HepG2 (cell line): ENCODE measurements around the gene PPA1. TPM values are rescaled to one million over a fixed set of nuclear protein-coding genes. Genes with fewer than 3 reads are reported as not detected.

Source experiments
- BRCA1 ChIP-seq: sonication (generic); formaldehyde crosslinking; IDR thresholded peaks from 2 replicates; pipeline ENCODE4 v1.4.0; 2020; ENCODE audit warnings: missing genetic modification reagents
- CEBPG ChIP-seq: IDR thresholded peaks from 2 replicates; pipeline ENCODE4 v1.6.1; 2016
- DMAP1 ChIP-seq: IDR thresholded peaks from 2 replicates; pipeline ENCODE4 v1.6.1; 2016
- HDAC1 ChIP-seq: sonication (generic); formaldehyde crosslinking; IDR thresholded peaks from 2 replicates; pipeline ENCODE4 v1.5.1; 2020; ENCODE audit warnings: mild to moderate bottlenecking, missing genetic modification reagents
- HOXA3 ChIP-seq: sonication (generic); formaldehyde crosslinking; IDR thresholded peaks from 2 replicates; pipeline ENCODE4 v1.5.0; 2020; ENCODE audit warnings: missing genetic modification reagents
- KDM2A ChIP-seq: sonication (generic); formaldehyde crosslinking; IDR thresholded peaks from 2 replicates; pipeline ENCODE4 v1.4.0; 2020; ENCODE audit warnings: low read depth, missing genetic modification reagents, borderline replicate concordance
- KDM5A ChIP-seq: fragments of 200-600 bp; sonication (generic); IDR thresholded peaks from 2 replicates; pipeline ENCODE4 v1.7.0; 2018; ENCODE audit warnings: antibody characterized with exemption, mild to moderate bottlenecking, low read length, borderline replicate concordance
- KLF15 ChIP-seq: sonication (generic); formaldehyde crosslinking; IDR thresholded peaks from 2 replicates; pipeline ENCODE4 v1.8.1; 2023; ENCODE audit warnings: borderline replicate concordance, mild to moderate bottlenecking, inconsistent platforms, missing genetic modification reagents, mixed read lengths
- NFE2L2 ChIP-seq: fragments of 150-350 bp; IDR thresholded peaks from 2 replicates; pipeline ENCODE4 v1.6.1; 2014; ENCODE audit warnings: low read length
- NR2F6 ChIP-seq, 2 experiments: IDR thresholded peaks; 2 replicates each; pipeline ENCODE4 v1.6.1; 2016; ENCODE audit warnings: antibody characterized with exemption in 1 of 2, mild to moderate bottlenecking in 1 of 2
- NR3C1 ChIP-seq: sonication (generic); formaldehyde crosslinking; IDR thresholded peaks from 2 replicates; pipeline ENCODE4 v1.4.0; 2020; ENCODE audit warnings: missing genetic modification reagents
- PHF5A ChIP-seq: IDR thresholded peaks from one replicate; pipeline ENCODE4 v1.6.1; 2018; ENCODE audit warnings: low read depth, missing genetic modification reagents; ENCODE audit not compliant: unreplicated experiment
- RFXAP ChIP-seq: sonication (generic); formaldehyde crosslinking; IDR thresholded peaks from 2 replicates; pipeline ENCODE4 v1.4.0; 2020; ENCODE audit warnings: missing genetic modification reagents, borderline replicate concordance
- SIN3B ChIP-seq: fragments of 150-350 bp; IDR thresholded peaks from 2 replicates; pipeline ENCODE4 v1.6.1; 2014; ENCODE audit warnings: low read length
- TAF1 ChIP-seq: sonication (generic); formaldehyde crosslinking; IDR thresholded peaks from 2 replicates; pipeline ENCODE4 v1.4.0; 2020; ENCODE audit warnings: missing genetic modification reagents
- TCF7 ChIP-seq: sonication (generic); IDR thresholded peaks from 2 replicates; pipeline ENCODE4 v1.6.1; 2016; ENCODE audit warnings: antibody characterized with exemption, low read depth
- ZBTB20 ChIP-seq: sonication (generic); formaldehyde crosslinking; IDR thresholded peaks from 2 replicates; pipeline ENCODE4 v1.8.1; 2023; ENCODE audit warnings: missing genetic modification reagents, low read depth, mild to moderate bottlenecking, borderline replicate concordance
- ZBTB33 ChIP-seq: sonication (generic); formaldehyde crosslinking; IDR thresholded peaks from 2 replicates; pipeline ENCODE4 v1.4.0; 2020; ENCODE audit warnings: missing genetic modification reagents
- ZFX ChIP-seq: sonication (generic); formaldehyde crosslinking; IDR thresholded peaks from 2 replicates; pipeline ENCODE4 v1.4.0; 2020; ENCODE audit warnings: mild to moderate bottlenecking, low read depth, missing genetic modification reagents, moderate library complexity
- ZIK1 ChIP-seq: sonication (generic); formaldehyde crosslinking; IDR thresholded peaks from 2 replicates; pipeline ENCODE4 v1.5.0; 2020; ENCODE audit warnings: mild to moderate bottlenecking, low read depth, missing genetic modification reagents, borderline replicate concordance
- ZKSCAN5 ChIP-seq: sonication (generic); formaldehyde crosslinking; IDR thresholded peaks from 2 replicates; pipeline ENCODE4 v1.5.1; 2020; ENCODE audit warnings: mild to moderate bottlenecking, missing genetic modification reagents
- ZNF337 ChIP-seq: sonication (generic); formaldehyde crosslinking; IDR thresholded peaks from 2 replicates; pipeline ENCODE4 v1.5.1; 2020; ENCODE audit warnings: missing genetic modification reagents, low read depth, mild to moderate bottlenecking, borderline replicate concordance
- ZNF468 ChIP-seq: sonication (generic); formaldehyde crosslinking; IDR thresholded peaks from 2 replicates; pipeline ENCODE4 v1.8.0; 2022; ENCODE audit warnings: mild to moderate bottlenecking, moderate library complexity, missing genetic modification reagents
- polyA plus RNA-seq, 8 experiments: library from polyadenylated mRNA; depleted of rRNA in 3 of 8; stranded (reverse) in 7 of 8; unstranded in 1 of 8; fragments of >200 nt; fragmentation: Illumina TruSeq in 4 of 8; extraction: Trizol in 4 of 8; gene quantifications; 2 replicates each; pipeline versions ENCODE4 v1.2.1 to v1.2.3, GENCODE V29; 2011 to 2016; ENCODE audit warnings: low read depth in 4 of 8, missing spikeins in 1 of 8, mixed read lengths in 1 of 8; ENCODE audit not compliant: insufficient read depth in 1 of 8
- total RNA-seq, 5 experiments: library from RNA; depleted of rRNA; stranded (reverse); fragments of >200 nt; fragmentation: Illumina TruSeq; extraction: Trizol; gene quantifications; 2 replicates each; pipeline ENCODE4 v1.2.3, GENCODE V29; 2016; ENCODE audit warnings: low read depth in 1 of 5
- TF ChIP-seq, protein P1 (sequence below): sonication (generic); formaldehyde crosslinking; IDR thresholded peaks from 2 replicates; pipeline ENCODE4 v1.4.0; 2020; ENCODE audit warnings: missing genetic modification reagents
- TF ChIP-seq, protein P2 (sequence below): IDR thresholded peaks from 2 replicates; pipeline ENCODE4 v1.6.1; 2012; ENCODE audit warnings: low read length, improper control_type of control experiment

PPA1 gene
- total and polyA plus RNA-seq, 2 of the 13 experiments (the other 11 are each of a cell fraction or from before 2014, with no cell fraction given): 136 to 250 TPM

DNA sequence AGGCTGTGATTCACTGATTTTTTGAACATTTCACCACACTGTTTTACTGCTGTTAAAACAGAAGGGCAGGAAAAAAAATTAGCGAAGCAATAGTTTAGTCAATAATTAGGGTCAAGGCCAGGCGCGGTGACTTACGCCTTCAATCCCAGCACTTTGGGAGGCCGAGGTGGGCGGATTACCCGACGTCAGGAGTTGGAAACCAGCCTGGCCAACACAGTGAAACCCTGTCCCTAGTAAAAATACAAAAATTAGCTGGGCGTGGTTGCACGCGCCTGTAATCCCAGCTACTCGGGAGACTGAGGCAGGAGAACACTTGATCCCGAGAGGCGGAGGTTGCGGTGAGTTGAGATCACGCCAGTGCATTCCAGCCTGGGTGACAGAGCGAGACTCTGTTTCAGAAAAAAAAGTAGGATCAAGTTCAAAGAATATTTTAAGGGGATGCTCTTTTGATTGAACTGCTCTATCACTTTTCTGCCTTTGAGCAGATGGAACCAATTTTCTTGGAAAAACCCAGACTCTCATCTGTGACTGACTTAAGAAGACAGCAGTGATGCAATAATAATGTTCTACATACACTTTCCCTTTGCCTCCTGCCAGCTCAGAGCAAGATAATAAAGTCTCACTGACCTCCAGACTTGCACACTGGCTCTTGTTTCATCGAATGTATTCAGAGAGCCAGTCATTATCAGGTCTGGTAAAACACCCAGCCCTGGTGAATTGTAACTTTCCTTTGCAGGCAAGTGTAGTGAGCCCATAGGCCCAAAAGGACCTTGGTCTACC, 1.6 kb upstream of the PPA1 start (continued):
- TF ChIP-seq ZIK1 (CRISPR knock-in tag): no peak
- no peak for TF ChIP-seq HOXA3
- no peak for TF ChIP-seq DMAP1
- no peak for TF ChIP-seq RFXAP
- no peak for TF ChIP-seq TAF1
- TF ChIP-seq NR3C1 (CRISPR knock-in tag): no peak
- no peak for TF ChIP-seq NFE2L2
- TF ChIP-seq ZBTB20 (CRISPR knock-in tag): no peak
- no peak for TF ChIP-seq PHF5A
- TF ChIP-seq BRCA1 (CRISPR knock-in tag): no peak
- no peak for TF ChIP-seq KDM5A
- peak; percentile 61; the same call in 1 of the 2 replicates for TF ChIP-seq ZFX (CRISPR knock-in tag)
- TF ChIP-seq TCF7: no peak
- TF ChIP-seq, protein P1, sequence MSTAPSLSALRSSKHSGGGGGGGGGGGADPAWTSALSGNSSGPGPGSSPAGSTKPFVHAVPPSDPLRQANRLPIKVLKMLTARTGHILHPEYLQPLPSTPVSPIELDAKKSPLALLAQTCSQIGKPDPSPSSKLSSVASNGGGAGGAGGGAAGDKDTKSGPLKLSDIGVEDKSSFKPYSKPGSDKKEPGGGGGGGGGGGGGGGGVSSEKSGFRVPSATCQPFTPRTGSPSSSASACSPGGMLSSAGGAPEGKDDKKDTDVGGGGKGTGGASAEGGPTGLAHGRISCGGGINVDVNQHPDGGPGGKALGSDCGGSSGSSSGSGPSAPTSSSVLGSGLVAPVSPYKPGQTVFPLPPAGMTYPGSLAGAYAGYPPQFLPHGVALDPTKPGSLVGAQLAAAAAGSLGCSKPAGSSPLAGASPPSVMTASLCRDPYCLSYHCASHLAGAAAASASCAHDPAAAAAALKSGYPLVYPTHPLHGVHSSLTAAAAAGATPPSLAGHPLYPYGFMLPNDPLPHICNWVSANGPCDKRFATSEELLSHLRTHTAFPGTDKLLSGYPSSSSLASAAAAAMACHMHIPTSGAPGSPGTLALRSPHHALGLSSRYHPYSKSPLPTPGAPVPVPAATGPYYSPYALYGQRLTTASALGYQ: no peak
- TF ChIP-seq HDAC1 (CRISPR knock-in tag): peak; percentile 35; the same call in 1 of the 2 replicates
- no peak for TF ChIP-seq ZNF468 (CRISPR knock-in tag)
- no peak for TF ChIP-seq KDM2A (CRISPR knock-in tag)
- peak; percentile 71 for TF ChIP-seq ZBTB33 (CRISPR knock-in tag)
- no peak for TF ChIP-seq KLF15 (CRISPR knock-in tag)
- TF ChIP-seq, protein P2, sequence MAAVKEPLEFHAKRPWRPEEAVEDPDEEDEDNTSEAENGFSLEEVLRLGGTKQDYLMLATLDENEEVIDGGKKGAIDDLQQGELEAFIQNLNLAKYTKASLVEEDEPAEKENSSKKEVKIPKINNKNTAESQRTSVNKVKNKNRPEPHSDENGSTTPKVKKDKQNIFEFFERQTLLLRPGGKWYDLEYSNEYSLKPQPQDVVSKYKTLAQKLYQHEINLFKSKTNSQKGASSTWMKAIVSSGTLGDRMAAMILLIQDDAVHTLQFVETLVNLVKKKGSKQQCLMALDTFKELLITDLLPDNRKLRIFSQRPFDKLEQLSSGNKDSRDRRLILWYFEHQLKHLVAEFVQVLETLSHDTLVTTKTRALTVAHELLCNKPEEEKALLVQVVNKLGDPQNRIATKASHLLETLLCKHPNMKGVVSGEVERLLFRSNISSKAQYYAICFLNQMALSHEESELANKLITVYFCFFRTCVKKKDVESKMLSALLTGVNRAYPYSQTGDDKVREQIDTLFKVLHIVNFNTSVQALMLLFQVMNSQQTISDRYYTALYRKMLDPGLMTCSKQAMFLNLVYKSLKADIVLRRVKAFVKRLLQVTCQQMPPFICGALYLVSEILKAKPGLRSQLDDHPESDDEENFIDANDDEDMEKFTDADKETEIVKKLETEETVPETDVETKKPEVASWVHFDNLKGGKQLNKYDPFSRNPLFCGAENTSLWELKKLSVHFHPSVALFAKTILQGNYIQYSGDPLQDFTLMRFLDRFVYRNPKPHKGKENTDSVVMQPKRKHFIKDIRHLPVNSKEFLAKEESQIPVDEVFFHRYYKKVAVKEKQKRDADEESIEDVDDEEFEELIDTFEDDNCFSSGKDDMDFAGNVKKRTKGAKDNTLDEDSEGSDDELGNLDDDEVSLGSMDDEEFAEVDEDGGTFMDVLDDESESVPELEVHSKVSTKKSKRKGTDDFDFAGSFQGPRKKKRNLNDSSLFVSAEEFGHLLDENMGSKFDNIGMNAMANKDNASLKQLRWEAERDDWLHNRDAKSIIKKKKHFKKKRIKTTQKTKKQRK: no peak
- TF ChIP-seq SIN3B: no peak
- peak; percentile 41; the same call in 1 of the 2 replicates for TF ChIP-seq CEBPG (CRISPR knock-in tag)
- no peak for TF ChIP-seq ZKSCAN5
- no peak for TF ChIP-seq ZNF337 (CRISPR knock-in tag)
- TF ChIP-seq NR2F6 (IDR thresholded peaks at IDR 0.05): peak; percentile 17; the same call in 1 of the 2 replicates
- no peak for TF ChIP-seq NR2F6 (CRISPR knock-in tag; IDR thresholded peaks at IDR 0.05)
